ENCODE results near the gene TCF12.

DNA sequence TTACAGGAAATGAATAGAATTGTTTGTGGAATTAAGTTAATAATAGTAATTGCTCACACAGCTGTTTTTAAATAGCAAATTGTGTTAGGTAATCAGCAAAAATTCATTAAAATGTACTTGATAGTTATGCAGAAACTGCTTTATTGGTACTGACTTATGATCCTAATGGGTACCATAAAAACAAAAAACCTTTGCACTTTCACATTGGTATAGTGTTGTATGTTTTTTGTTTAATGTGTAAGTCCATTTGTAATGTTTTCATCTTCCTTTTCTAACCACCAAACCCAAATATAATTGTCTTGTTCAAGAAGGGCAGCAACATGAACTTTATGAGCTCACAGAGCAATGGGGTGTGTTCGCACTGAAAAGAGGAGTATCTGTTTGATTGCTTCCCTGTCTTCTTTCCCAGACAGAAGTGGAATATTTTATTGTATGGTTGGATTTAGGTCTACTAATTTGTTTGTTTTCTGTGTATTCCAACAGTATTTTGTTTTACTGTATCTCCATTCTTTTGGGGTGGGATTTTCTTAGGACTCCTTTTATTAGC, 135.8 kb downstream of the TCF12 start:
- TF ChIP-seq, protein P1, sequence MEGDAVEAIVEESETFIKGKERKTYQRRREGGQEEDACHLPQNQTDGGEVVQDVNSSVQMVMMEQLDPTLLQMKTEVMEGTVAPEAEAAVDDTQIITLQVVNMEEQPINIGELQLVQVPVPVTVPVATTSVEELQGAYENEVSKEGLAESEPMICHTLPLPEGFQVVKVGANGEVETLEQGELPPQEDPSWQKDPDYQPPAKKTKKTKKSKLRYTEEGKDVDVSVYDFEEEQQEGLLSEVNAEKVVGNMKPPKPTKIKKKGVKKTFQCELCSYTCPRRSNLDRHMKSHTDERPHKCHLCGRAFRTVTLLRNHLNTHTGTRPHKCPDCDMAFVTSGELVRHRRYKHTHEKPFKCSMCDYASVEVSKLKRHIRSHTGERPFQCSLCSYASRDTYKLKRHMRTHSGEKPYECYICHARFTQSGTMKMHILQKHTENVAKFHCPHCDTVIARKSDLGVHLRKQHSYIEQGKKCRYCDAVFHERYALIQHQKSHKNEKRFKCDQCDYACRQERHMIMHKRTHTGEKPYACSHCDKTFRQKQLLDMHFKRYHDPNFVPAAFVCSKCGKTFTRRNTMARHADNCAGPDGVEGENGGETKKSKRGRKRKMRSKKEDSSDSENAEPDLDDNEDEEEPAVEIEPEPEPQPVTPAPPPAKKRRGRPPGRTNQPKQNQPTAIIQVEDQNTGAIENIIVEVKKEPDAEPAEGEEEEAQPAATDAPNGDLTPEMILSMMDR (IDR thresholded peaks at IDR 0.05; ENCODE audit: insufficient read depth, low read depth, low read length), result no peak
- no peak for TF ChIP-seq EZH2 (IDR thresholded peaks at IDR 0.05; ENCODE audit: insufficient read depth, low read length)
